Astrocyte (in vitro differentiated cells and primary cell): ENCODE results near the gene RPH3AL. TPM values are rescaled to one million over a fixed set of nuclear protein-coding genes. Genes with fewer than 3 reads are reported as not detected.

ENCODE experiments used
- DNase-seq: peaks from one replicate; pipeline ENCODE4 v3.0.0-alpha.2; 2010; ENCODE audit warnings: low read depth
- FAIRE-seq: peaks from 2 replicates; lab custom pipeline; 2011; peaks lifted over from hg19 to GRCh38; lab: Jason Lieb, UNC
- H2AFZ ChIP-seq: 2 replicates; pipeline ENCODE4 v1.6.0; 2012; ENCODE audit warnings: low read depth, low read length, inconsistent platforms
- H3K27ac ChIP-seq: 2 replicates; pipeline ENCODE4 v1.5.1; 2011; ENCODE audit warnings: low read depth, low read length, inconsistent platforms
- H3K27me3 ChIP-seq: 2 replicates; pipeline ENCODE4 v1.6.0; 2011; ENCODE audit warnings: low read length, inconsistent platforms; ENCODE audit not compliant: insufficient read depth
- H3K36me3 ChIP-seq: 2 replicates; pipeline ENCODE4 v1.5.1; 2011; ENCODE audit warnings: low read length, inconsistent platforms; ENCODE audit not compliant: insufficient read depth
- H3K4me1 ChIP-seq: 2 replicates; pipeline ENCODE4 v1.5.1; 2011; ENCODE audit warnings: low read length, inconsistent platforms; ENCODE audit not compliant: insufficient read depth
- H3K4me2 ChIP-seq: 2 replicates; pipeline ENCODE4 v1.6.0; 2012; ENCODE audit warnings: low read length, inconsistent platforms
- H3K4me3 ChIP-seq: 2 replicates; pipeline ENCODE4 v1.5.1; 2011; ENCODE audit warnings: low read depth, mild to moderate bottlenecking, low read length, inconsistent platforms; ENCODE audit not compliant: insufficient read depth
- H3K79me2 ChIP-seq: 2 replicates; pipeline ENCODE4 v1.6.0; 2012; ENCODE audit warnings: mild to moderate bottlenecking, low read length, inconsistent platforms; ENCODE audit not compliant: insufficient read depth
- H3K9ac ChIP-seq: 2 replicates; pipeline ENCODE4 v1.6.0; 2012; ENCODE audit warnings: mild to moderate bottlenecking, low read length, inconsistent platforms
- H3K9me3 ChIP-seq: 2 replicates; pipeline ENCODE4 v1.5.1; 2012; ENCODE audit warnings: low read depth, mild to moderate bottlenecking, low read length, inconsistent platforms; ENCODE audit not compliant: insufficient read depth
- H4K20me1 ChIP-seq: 2 replicates; pipeline ENCODE4 v1.6.0; 2012; ENCODE audit warnings: low read length, inconsistent platforms; ENCODE audit not compliant: insufficient read depth
- H3K27ac Mint-ChIP-seq: one replicate; pipeline ENCODE4 v1.8.0; 2021; ENCODE audit warnings: mild to moderate bottlenecking, mixed read lengths; ENCODE audit not compliant: unreplicated experiment
- H3K27me3 Mint-ChIP-seq: one replicate; pipeline ENCODE4 v1.8.0; 2021; ENCODE audit warnings: low read depth, mixed read lengths; ENCODE audit not compliant: unreplicated experiment
- H3K36me3 Mint-ChIP-seq: one replicate; pipeline ENCODE4 v1.8.0; 2021; ENCODE audit warnings: low read depth, mixed read lengths; ENCODE audit not compliant: unreplicated experiment
- H3K4me1 Mint-ChIP-seq: one replicate; pipeline ENCODE4 v1.8.0; 2021; ENCODE audit warnings: low read depth, mixed read lengths; ENCODE audit not compliant: unreplicated experiment
- H3K4me3 Mint-ChIP-seq: one replicate; pipeline ENCODE4 v1.8.0; 2021; ENCODE audit warnings: mild to moderate bottlenecking, moderate library complexity, mixed read lengths; ENCODE audit not compliant: unreplicated experiment
- H3K9me3 Mint-ChIP-seq: one replicate; pipeline ENCODE4 v1.8.0; 2021; ENCODE audit warnings: mild to moderate bottlenecking, mixed read lengths; ENCODE audit not compliant: unreplicated experiment
- CTCF ChIP-seq: IDR thresholded peaks from 2 replicates; pipeline ENCODE4 v1.5.1; 2011; ENCODE audit warnings: low read depth, mild to moderate bottlenecking, inconsistent platforms, low read length, moderate library complexity; ENCODE audit not compliant: insufficient read depth
- EZH2 ChIP-seq: IDR thresholded peaks from 2 replicates; pipeline ENCODE4 v1.6.1; 2012; ENCODE audit warnings: mild to moderate bottlenecking, low read length, inconsistent platforms; ENCODE audit not compliant: insufficient read depth
- total RNA-seq: library from RNA; stranded (reverse); gene quantifications from 2 replicates; pipeline ENCODE4 v1.2.1, GENCODE V29; 2021

Gene RPH3AL
- total RNA-seq, 1 donor from 2014 or later, result 3.7 TPM

- TF ChIP-seq EZH2 (no peak), CTCF (no peak)
- H3K36me3 Mint-ChIP-seq, result peaks cover 2% of the 10 kb centered on the region
- FAIRE-seq (no peak), DNase-seq (no peak)
- no peak overlapping the region for H3K27ac ChIP-seq
- no peaks in the 10 kb centered on the region for H4K20me1 ChIP-seq
- H3K9ac ChIP-seq, result no peak overlapping the region
- H3K27ac Mint-ChIP-seq, result no peak overlapping the region
- peaks cover 12% of the 10 kb centered on the region for H3K27me3 ChIP-seq
- no peaks in the 10 kb centered on the region for H3K36me3 ChIP-seq
- H3K4me3 ChIP-seq, result no peak overlapping the region
- H3K9me3 ChIP-seq, result no peaks in the 10 kb centered on the region
- H2AFZ ChIP-seq, result peak overlapping the region; percentile 10
- no peak overlapping the region for H3K4me2 ChIP-seq
- no peak overlapping the region for H3K4me3 Mint-ChIP-seq
- H3K9me3 Mint-ChIP-seq, result no peaks in the 10 kb centered on the region
- H3K27me3 Mint-ChIP-seq, result peaks cover 30% of the 10 kb centered on the region
- H3K4me1 ChIP-seq, result no peaks in the 10 kb centered on the region
- no peaks in the 10 kb centered on the region for H3K79me2 ChIP-seq
- H3K4me1 Mint-ChIP-seq, result no peaks in the 10 kb centered on the region
Measured at GRCh38 chr17:290626-291025, 62.0 kb downstream of the RPH3AL start.

GRCh38 chr17:290121-290521, 62.5 kb downstream of the RPH3AL start:
- DNase-seq, result no peak
- FAIRE-seq, result no peak
- H3K4me3 Mint-ChIP-seq, result no peak overlapping the region

More at GRCh38 chr17:290121-290521, 62.5 kb downstream of the RPH3AL start:
- H3K9me3 ChIP-seq, result no peaks in the 10 kb centered on the region
- H3K27me3 Mint-ChIP-seq, result peaks cover 34% of the 10 kb centered on the region
- H3K79me2 ChIP-seq, result no peaks in the 10 kb centered on the region
- H3K4me3 ChIP-seq, result no peak overlapping the region
- no peaks in the 10 kb centered on the region for H3K4me1 ChIP-seq
- no peaks in the 10 kb centered on the region for H3K36me3 ChIP-seq
- H3K27me3 ChIP-seq, result peaks cover 12% of the 10 kb centered on the region
- no peaks in the 10 kb centered on the region for H3K9me3 Mint-ChIP-seq
- H3K4me2 ChIP-seq, result no peak overlapping the region
- no peak for TF ChIP-seq EZH2
- no peak for TF ChIP-seq CTCF
- no peak overlapping the region for H2AFZ ChIP-seq
- no peak overlapping the region for H3K27ac ChIP-seq
- H3K36me3 Mint-ChIP-seq, result peaks cover 2% of the 10 kb centered on the region
- no peak overlapping the region for H3K9ac ChIP-seq
- no peak overlapping the region for H3K27ac Mint-ChIP-seq
- no peaks in the 10 kb centered on the region for H3K4me1 Mint-ChIP-seq
- H4K20me1 ChIP-seq, result no peaks in the 10 kb centered on the region
